HG03025 (cell line): ENCODE measurements around the gene C16orf87.
"Not testable (repeated sequence)": the region's sequence is repeated elsewhere in the genome, so short reads cannot be mapped to it uniquely, and the experiment has no call there.

Experiments used
- ATAC-seq: cut with Tn5 transposase; IDR thresholded peaks from one replicate; pipeline ENCODE4 v1.9.1; 2021; ENCODE audit warnings: mild to moderate bottlenecking, moderate library complexity; ENCODE audit not compliant: unreplicated experiment, low FRiP score

The C16orf87 gene

DNA sequence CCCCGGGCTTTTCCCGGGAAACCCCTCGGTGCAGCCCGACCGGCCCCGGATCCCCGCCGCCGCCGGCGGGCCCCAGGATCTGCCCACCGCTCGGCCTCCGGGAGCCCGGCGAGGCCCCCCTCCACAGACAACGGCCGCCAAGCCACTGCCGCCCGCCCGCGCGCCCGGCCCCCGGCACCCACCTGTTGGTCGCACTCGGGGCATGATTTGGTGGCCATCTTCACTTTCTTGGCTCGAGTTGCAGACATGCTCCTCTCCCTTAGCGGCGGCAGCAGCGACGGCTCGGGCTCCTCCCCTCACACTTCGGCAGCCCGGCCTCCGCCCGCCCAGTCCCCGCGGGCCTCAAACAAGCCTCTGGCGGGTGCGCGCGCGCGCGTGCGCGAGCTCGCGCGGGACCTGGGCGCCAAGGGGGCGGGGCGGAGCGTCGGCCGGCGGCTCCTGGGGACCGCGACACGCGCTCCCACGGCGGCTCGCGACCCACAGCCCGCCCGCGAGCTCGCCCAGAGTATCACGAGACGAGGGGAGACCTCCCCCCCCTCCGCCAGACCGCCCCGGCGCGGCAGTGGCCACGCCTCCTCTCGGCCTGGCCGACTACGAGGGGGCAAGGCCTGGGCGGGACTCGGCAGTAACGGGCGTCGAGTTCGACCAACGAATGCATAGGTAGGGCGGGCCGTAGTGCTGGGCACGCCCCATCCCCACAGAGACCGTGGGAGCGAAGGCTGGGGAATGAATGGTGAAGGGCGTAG, at the start of gene C16orf87:
C16orf87 (minus strand) TSS at position 279 of the 746 bp plus-strand sequence; CDS start at position 248, 31 bp downstream.
- ATAC-seq: peak; percentile 93

DNA sequence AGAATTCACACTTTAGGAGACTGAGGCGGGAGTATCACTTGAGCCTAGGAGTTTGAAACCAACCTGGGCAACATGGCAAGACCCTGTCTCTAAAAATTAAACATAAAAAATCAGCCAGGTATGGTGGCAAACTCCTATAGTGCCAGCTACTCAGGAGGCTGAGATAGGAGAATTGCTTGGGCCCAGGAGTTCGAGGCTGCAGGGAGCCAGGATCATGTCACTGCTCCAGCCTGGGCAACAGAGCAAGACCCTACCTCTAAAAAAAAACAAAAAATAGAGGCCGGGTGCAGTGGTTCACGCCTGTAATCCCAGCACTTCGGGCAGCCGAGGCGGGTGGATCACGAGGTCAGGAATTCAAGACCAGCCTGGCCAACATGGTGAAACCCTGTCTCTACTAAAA, 44.3 kb upstream of the C16orf87 start:
- ATAC-seq: no peak

DNA sequence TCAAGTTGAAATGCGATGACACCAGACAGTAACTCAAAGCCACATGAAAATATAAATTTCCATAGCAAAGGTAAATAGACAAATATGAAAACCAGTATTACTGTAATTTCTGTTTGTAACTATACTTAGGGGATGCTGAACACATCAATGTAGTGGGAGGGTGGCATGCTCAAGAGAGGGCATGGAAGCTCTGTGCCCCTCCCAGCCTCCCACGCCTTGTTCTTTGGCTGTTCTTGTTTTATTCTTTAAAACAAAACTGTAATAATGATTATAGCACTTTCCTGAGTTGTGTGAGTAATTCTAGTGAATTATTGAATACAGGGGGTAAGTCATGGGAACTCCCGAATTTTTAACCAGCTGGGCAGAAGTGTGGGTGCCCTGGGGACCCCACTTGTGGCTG, 42.2 kb upstream of the C16orf87 start:
- ATAC-seq: no peak

DNA sequence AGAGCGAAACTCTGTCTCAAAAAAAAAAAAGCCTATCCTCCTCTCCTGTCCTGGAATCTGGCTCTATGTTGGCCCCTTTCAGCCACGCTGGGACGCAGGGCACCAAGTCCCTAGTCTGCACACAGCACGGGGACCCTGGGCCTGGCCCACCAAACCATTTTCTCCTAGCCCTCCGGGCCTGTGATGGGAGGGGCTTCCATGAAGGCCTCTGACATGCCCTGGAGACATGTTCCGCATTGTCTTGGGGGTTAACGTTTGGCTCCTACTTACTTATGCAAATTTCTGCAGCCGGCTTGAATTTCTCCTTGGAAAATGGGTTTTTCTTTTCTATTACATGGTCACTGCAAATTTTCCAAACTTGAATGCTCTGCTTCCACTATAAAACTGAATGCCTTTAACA, 40.6 kb upstream of the C16orf87 start:
- no peak for ATAC-seq

- ATAC-seq: not testable (repeated sequence)
Observed at GRCh38 chr16:46868891-46869290, 37.9 kb upstream of the C16orf87 start.

DNA sequence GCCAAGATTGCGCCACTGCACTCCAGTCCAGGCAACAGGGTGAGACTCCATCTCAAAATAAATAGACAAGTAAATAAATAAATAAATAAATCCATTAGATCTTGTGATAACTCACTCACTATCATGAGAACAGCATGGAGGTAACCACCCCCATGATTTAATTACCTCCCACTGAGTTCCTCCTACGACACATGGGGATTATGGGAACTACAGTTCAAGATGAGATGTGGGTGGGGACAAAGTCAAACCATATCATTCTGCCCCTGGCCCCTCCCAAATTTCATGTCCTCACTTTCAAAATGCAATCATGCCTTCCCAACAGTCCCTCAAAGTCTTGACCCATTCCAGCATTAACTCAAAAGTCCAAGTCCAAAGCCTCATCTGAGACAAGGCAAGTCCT, 36.5 kb upstream of the C16orf87 start:
- ATAC-seq: not testable (repeated sequence)

DNA sequence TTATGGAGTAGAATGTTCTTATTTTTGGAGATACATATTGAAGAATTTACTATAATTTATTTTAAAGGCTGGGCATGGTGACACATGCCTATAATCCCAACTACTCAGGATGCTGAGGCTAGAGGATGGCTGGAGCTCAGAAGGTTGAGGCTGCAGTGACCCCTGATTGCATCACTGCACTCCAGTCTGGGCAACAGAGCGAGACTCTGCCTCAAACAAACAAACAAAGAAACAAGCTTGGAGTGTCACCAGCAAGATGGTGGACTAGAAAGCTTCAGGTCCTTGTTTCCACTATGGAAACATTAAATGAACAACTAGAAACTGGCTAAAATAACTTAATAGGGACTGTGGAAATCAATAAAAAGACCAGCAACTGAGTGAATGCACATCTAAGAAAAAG, 35.3 kb upstream of the C16orf87 start:
- no peak for ATAC-seq

DNA sequence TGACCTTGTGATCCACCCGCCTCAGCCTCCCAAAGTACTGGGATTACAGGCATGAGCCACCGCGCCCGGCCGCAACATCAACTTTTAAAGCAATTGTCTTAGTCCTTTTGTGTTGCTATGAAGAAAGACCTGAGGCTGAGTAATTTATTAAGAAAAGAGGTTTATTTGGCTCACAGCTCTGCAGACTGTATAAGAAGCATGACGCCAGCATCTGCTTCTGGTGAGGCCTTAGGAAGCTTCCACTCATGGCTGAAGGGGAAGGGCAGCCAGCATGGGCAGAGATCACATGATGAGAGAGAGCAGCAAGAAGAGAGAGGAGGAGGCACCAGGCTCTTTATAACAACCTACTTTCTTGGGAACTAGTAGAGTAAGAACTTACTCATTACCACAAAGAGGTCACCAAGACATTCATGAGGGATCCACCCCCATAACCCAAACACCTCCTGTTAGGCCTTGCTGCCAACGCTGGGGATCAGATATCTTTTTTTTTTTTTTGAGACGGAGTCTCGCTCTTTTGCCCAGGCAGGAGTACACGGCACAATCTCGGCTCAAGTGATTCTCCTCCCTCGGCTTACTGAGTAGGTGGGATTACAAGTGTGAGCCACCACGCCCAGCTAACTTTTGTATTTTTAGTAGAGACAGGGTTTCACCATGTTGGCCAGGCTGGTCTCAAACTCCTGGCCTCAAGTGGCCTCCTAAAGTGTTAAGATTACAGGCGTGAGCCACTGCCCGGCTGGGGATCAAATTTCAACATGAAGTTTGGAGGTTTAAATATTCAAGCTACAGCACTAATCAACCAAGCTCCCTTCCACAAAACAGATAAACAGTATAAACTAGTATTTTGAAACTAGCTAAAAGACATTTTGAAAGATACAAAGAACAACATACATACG, 31.8 kb upstream of the C16orf87 start:
- no peak for ATAC-seq

DNA sequence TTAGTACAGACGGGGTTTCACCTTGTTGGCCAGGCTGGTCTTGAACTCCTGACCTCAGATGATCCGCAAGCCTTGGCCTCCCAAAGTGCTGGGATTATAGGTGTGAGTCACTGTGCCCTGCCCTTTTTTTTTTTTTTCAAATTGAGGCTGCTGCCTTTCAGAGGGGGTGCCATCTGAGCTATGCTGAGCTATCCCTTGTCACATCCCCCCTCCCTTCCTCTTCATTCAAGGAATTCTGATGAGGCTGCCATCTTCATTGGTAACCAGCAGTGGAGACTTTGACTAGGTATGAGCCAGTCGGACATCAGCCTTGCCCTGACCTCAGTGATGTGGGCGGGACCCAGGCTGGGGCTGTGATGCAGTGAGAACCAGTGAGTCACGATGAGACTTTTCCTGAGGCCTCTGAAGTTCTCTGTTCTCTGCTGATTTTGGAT, 28.8 kb upstream of the C16orf87 start:
- no peak for ATAC-seq

DNA sequence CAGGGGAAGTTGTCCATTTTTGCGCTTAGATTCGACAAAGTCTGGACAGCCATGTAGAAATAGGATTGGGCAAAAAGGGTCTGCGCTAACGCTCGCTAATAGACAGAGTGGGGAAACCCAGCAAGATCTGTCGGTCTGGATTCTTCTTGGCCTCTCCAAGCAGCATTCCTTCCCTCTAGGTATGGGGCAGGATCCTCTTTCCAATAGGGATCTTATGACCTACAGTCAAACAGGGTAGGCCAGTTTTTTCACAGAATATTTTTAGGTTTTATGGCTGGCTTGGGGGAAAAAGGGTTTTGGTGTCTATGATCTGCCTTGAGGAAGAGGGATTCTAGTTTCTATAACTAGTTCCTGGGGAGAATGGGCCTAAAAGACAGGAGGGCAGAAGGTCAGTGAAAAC, 27.2 kb upstream of the C16orf87 start:
- ATAC-seq: no peak

DNA sequence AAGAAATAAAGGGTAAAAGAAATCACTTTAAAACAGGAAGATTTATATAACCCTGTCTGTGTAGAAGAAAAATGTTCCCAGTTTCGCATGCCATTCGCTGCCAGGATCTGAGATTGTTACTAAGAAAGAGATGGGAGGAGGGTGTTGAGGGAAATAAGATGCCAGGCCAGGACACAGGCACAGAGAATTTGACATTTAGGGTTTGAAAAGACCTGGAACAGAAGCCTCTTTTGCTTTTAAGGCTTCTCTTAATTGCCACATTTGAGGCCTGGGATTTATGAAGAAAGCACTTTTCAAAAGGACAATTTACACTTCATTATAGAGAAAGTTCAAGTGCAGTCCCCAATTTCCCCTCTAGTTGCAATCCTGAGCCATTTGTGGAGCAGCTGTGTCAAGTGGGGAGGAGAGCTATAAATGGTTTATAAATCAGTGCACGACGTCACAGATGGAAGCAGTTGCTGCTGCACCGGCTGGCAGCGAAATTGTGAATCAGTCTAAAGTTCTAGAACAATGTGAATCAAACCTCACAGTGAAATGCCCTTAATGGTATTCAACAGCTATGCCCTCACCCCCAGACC, 26.5 kb upstream of the C16orf87 start:
- no peak for ATAC-seq

GRCh38 chr16:46855389-46855788, 24.4 kb upstream of the C16orf87 start:
- ATAC-seq: no peak

DNA sequence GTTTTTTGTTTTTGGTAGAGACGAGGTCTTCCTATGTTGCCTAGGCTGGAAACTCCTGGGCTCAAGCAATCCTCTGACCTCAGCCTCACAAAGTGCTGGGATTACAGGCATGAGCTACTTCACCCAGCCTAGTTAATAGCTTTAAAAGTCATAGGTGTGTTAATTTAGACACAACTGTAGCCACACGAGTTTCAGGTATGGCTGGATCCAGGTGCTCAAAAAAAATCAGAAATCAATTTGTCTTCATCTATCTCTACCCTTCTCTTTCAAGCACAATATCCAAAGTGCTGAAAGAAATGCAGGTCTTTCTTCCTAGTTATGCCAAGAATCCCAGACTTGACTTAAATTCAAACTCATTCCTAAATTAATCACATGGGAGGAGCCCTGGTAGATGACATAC, 23.9 kb upstream of the C16orf87 start:
- ATAC-seq: no peak

DNA sequence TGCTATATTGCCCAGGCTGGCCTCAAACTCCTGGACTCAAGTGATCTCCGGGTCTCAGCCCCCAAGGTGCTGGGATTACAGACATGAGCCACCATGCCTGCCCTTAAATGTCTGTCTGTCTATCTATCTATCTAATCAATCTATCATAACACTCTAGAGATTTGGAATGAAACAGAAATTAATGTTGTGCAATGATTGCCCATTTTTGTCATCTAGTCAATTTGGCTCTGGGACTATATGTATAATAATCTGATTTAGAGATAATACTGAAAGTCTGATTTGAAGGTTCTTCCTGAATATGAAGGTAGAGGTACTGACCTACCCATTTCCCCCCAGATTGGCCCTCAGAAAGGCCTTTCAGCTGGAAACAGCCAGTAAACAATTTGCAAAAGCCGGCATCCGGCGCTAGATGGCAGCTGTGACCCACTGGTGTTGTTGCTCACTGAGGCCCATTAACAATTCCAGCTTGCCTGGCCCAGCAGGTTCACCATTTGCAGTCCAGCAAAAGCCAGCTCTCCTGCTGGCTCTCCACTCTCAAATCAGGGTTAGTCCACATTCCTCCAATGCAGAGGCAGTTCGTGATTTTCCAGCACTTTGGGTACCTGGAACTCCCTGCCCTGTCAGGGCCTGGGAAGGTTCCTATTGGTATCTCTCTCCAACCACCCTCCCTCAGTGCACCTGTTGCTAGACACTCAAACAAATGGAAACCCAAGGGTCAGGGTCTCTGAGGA, 22.9 kb upstream of the C16orf87 start:
- ATAC-seq: no peak

GRCh38 chr16:46852130-46852529, 21.1 kb upstream of the C16orf87 start:
- no peak for ATAC-seq

DNA sequence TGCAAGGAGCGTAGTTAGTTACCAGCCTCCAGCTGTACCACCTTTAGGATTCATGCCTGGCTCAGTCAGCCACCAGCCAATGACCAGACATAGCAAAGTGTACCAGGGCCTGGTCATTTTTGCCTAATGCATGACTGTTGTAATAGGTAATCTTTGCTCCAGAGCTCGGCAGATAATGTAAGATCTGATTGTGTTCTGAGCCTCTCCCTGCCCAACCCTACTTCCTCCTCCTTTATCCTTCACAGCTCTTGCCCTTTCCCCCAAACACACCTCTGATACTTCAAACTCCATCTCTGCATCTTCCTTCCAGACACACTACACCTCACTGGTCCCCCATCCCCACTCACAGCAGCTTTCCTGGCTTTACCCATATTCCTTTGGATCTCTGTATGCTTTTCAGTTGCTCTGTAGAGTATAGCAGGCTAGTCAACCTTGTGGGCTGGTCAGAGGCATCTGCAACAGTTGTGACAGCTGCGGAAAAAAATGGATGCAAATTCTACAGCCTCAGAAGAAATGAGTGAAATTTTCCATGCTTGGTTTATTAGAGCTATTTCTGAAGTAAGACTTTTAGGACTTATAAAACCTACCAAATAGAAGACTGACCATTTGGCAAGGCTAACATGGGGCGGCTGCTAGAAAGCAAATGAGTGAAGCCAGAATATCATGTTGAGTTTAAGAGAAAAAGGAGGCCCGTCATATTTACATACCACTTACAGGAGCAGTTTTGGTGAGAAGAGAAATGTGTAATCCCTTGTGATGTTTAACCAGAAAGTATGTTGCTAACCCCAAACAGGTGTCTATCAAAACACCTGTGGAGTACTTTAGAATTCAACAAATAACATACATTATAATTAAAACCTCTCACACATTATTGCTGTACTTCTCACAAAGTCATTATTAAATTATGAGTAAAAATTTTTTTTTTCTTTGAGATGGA, 19.9 kb upstream of the C16orf87 start:
- ATAC-seq: no peak

- ATAC-seq: no peak
Observed at GRCh38 chr16:46848768-46849764, 18.1 kb upstream of the C16orf87 start.

DNA sequence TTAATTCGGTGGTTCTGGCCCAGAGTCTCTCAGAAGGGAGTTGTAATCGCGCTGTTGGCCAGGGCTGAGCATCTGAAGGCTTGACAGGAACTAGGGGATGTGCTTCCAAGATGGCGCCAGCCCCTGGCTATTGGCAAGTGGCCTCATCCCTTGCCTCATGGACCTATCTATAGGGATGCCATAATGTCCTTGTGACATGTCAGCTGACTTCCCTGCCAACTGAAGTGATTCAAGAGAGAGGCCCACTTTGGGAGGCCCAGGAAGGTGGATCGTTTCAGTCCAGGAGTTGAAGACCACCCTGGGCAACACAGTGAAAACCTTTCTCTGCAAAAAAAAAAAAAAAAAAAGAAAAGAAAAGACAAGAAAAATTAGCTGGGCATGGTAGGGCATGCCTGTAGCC, 15.0 kb upstream of the C16orf87 start:
- no peak for ATAC-seq
